GM21786 (cell line): ENCODE results near the gene TOP1.

ENCODE experiments used
- ATAC-seq: cut with Tn5 transposase; IDR thresholded peaks from one replicate; pipeline ENCODE4 v1.9.1; 2021; ENCODE audit not compliant: unreplicated experiment

Gene TOP1

DNA sequence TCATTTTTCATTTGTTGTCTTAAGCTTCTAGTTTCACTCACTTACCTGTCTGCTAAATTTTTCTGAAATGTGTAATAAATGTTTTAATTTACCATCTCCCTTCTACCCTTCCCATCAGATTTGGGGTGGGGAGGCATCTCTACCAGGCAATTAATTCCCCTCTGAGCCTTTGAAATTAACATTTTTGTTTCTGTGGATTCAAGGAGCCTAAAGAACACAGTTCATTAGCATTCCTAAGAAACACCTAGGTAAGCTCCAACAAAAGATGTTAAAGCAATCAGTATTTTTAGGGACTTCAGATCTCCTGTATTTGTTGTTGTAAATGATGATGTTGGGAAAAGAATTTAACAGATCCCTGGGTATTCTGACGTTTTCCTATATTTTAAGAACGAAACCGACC is 6.6 kb downstream of the TOP1 start:
- ATAC-seq, result no peak

DNA sequence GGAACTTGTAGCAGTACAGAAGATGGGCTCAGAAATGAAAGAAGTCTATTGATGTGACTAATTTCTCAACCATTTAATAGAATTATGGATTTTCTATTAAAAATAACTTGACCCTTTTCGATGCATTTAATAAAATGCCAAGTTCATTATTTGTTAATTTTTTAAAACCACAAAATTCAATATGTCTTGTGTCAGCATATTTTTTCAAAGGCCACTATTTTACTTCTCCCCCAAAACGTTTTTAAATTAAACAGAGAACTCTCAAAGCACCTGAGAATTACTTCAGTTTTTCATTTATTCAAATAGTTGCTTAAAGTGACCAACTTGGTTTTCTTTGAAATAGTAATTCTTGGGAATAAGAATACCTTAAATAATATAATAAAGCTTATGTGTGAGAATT is 8.6 kb downstream of the TOP1 start:
- no peak for ATAC-seq

DNA sequence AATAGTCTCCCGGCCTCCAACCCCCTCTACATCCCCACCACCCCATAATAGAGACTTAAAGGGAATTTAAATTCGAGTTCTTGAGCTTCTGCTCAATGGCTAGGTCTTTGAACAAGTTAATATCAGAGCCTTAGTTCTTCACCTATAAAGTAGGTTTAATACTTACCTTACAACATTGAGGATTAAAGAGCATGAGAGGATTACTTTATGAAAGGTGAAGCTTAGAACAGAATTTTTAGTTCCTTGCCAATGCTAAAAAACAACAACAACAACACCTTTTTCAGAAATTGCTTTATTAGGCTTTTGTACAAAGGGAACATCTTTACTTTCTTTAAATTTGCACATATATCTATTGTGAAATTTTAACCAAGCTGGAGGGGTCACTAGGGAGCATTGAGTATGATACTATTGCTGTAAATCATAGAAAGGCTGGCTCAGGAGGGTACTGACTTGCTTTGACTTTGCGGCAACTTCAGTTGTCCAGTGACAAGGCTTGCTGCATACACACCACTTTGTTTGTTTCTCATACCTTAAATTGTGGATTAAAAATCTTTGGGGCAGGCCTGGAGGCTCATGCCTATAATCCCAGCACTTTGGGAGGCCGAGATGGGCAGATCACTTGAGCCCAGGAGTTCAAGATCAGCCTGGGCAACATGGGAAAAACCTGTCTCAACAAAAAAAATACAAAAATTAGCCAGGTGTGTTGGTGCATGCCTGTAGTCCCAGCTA is 9.7 kb downstream of the TOP1 start:
- no peak for ATAC-seq

- ATAC-seq, result no peak
Observed at GRCh38 chr20:41038878-41039404, 10.3 kb downstream of the TOP1 start.

DNA sequence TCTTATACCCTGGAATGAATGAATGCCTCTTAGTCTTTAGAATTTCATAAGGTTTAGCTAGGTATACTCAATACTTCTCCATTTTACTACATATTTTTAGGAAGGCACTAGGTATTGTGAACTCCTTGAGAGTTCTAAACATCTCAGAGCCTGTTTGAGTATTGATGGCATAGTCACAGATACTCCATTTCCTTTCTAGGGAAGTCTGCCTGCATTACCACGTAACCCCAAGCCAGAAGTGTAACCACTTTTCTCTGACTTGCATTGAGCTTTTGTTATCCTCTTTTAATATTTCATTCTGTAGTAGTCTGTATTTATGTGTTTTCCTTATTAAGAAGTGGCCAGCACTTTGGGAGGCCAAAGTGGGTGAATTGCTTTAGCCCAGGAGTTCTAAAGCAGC is 12.2 kb downstream of the TOP1 start:
- ATAC-seq, result no peak

- ATAC-seq, result no peak
Observed at GRCh38 chr20:41041693-41042092, 13.1 kb downstream of the TOP1 start.

DNA sequence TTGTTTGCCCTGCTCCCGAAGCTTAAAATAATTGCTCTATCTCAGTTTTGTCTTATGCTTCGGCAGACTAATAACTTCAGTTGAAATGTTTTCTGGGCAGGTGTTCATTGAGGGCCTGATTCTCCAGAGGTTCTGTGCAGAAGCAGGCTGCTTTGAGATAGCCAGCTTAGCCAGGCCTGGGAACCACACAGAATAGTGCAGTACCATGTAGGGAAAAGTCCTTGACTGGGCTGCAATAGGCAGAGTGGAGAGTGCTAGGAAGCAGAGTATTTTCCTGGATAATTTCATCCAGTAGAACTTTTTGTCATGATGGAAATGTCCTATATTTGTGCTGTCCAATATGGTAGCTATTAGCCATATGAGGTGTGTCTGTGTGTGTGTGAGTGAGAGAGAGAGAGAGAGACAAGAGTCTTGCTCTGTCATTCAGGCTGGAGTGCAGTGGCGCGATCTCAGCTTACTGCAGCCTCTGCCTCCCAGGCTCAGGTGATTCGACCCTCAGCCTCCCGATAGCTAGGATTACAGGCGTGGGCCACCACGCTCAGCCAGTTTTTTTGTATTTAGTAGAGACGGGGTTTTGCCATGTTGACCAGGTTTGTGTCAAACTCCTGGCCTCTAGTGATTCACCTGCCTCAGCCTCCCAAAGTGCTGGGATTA is 15.9 kb downstream of the TOP1 start:
- no peak for ATAC-seq

GRCh38 chr20:41045671-41046070 is 17.0 kb downstream of the TOP1 start:
- ATAC-seq, result no peak

DNA sequence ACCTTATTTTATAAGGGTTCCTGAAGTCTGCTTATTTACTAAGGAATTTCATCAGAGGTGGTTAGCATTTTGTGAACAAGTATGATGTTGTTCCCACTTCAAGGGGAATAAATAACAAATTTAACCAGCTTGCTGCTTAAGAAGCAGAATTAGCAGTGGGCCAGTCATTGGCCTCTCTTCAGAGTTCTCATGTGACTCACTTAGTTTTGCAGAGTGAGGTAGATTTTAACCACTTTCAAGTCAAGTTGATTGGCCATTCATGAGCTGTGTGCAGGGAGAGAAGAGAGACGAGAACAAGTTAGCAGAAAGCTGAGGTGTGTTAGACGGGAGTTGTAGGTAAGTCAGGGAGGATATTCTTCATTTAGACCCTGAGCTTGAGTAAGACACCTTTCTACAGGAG is 18.1 kb downstream of the TOP1 start:
- ATAC-seq, result no peak

GRCh38 chr20:41047279-41047974 is 18.8 kb downstream of the TOP1 start:
- ATAC-seq, result no peak

DNA sequence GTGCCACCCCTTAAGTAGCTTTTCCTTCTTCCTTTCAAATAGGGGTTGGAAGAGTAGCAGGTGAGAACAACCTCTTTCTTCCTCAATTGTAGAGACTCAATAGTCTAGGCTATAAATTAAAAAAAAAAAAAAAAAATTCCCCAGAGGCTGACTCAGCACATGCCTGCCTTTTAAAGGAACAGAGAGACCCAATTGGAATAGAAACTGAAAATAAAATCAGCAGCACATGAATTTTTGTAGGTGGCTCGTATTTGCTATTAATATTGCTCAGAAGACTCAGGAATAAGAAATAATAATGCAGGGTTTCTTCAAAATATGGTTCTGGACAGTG is 19.3 kb downstream of the TOP1 start:
- no peak for ATAC-seq

GRCh38 chr20:41048461-41049301 is 20.1 kb downstream of the TOP1 start:
- no peak for ATAC-seq

- no peak for ATAC-seq
Observed at GRCh38 chr20:41049451-41049850, 20.8 kb downstream of the TOP1 start.

DNA sequence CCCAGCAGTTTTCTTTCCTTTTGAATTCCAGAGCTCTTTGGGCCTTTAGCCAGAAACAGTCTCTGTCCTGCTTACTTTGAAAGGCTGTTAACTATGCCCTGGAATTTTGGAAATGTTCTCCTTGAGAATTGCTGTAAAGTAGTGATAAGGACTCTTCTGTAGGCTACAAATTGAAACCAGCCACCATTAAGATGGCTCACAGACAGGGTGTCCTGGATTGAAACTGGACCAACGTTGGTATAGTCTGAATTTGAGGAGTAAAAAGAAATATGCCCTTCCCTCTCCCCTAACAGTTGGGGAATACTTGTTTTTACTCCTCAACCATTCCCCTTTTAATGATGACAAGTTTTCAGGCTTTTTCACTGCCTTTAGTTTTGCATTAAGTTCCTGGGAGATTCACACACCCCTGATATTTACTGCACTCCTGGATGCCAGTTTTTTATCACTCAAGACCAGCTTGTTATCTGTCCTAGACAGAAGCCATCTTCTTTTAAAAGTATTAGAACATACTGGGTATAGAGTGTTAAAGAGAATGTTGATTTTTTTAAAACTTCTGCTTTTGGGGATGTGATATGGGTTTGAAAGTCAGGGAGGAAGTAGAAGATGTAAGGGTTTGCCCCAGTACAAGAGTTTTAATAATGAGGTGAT is 21.9 kb downstream of the TOP1 start:
- no peak for ATAC-seq

GRCh38 chr20:41051009-41051825 is 22.6 kb downstream of the TOP1 start:
- no peak for ATAC-seq

DNA sequence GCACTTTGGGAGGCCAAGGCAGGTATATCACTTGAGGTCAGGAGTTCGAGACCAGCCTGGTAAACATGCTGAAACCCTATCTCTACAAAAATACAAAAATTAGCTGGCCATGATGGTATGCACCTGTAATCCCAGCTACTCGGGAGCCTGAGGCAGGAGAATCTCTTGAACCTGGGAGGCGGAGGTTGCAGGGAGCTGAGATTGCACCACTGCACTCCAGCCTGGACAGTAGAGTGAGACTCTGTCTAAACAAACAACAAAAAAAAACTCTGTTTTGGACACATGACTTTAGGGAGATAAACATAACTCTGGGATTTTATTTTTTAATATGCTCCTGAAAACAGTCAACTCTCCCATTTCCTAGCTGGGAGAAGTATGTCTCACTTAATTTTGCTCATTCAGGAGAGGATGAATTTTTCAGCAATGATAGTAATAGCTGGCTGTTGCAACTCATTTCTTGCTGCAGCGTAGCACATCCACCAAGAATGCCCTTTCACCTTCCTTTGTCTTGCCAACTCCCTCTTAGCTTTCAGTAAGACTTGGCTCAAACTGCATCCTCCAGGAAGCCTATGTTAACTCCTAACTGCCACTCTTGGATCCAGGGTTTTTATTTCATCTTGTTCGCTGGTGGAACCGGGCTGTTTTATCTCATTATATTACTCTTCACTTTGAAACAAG is 24.3 kb downstream of the TOP1 start:
- no peak for ATAC-seq

- ATAC-seq, result no peak
Observed at GRCh38 chr20:41054070-41054846, 25.6 kb downstream of the TOP1 start.

DNA sequence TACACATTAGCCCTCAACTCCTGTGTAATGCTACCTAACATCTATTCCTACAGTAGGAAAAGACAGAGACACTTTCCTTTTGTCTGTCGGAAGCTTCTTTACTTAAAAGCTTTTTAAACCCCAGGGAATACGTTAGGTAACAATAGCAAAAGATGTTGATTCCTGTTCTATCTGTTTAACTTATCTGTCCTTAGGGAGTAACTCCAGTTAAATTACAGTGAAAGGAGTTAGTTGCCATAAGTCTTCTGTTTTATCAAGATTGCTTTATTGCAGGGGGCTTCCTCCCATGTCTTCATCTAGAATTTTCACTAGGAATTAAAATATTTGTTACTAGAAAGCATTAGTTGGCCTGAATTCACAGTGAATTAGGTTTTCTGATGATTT is 26.2 kb downstream of the TOP1 start:
- no peak for ATAC-seq

- no peak for ATAC-seq
Observed at GRCh38 chr20:41055679-41056078, 27.1 kb downstream of the TOP1 start.
